ENCODE results near the gene CXCL9.
"Not testable (repeated sequence)": the region's sequence is repeated elsewhere in the genome, so short reads cannot be mapped to it uniquely, and the experiment has no call there.

CXCL9 gene

DNA sequence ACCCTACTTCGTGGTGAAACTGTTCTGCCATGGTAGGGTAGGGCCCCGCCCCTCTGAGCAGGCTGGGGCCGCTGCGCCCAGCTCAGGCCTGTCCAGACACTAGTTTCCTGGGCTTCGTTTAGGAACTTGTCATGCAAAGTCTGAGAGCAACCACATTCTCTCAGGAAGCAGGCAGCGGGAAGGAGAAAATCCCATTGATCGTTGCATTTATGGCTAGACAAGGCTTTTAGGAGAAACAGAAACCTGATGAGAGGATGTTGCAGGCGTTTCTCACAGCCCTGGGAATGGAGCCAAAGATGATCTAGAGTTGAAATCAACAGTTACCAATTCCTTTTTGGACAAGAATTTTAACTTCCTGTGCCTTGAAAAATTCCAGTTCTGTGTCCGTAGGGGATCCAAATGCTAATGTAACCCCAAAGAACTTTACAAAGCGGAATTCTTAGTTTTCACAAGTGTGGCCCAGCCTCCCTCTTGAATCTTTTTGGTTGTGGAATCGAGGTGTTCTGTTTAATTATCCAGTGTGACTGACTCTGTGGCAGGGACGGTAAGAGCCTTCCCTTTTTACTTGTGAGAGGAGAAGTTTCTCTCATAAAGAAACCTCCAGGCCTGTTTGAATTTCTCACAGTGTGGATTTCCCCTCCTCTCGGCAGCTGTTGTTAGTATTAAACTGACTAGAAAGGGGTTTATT lies 4.5 kb upstream of the CXCL9 start:
- peak; percentile 49 for DNase-seq (ENCODE audit: low read depth)

DNA sequence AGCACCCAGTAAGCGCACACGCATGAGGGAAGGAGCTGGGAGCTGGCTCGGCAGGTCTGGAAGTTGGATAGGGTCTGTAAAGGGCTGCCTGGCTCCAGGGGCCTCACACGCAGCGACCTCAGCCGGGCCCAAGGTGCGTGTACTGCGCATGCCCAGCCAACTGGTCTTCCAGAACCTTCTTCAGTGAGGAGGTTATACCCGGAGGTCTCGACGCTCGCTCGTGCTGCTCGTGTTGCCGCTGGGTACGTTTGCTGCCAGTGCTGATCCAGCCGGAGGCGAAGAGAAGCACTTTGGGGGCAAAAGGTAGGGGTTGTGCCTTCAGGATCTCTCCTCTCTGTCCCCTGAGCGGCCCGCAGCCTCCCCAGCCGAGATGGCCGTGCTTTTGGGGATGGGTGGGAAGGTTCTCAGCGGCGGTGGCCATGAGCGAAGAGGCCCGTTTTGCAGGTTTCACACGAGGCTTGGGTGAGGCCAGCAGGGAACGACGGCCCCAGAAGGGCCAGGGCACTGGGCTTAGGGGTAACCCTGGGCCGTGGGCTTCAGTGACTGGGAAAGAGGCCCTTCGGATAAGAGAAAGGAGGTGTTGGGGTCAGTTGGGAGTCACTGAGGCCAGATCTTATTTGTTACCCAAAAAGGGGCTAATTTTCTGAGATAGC lies 3.8 kb upstream of the CXCL9 start:
- DNase-seq (ENCODE audit: low read depth), result no peak

DNA sequence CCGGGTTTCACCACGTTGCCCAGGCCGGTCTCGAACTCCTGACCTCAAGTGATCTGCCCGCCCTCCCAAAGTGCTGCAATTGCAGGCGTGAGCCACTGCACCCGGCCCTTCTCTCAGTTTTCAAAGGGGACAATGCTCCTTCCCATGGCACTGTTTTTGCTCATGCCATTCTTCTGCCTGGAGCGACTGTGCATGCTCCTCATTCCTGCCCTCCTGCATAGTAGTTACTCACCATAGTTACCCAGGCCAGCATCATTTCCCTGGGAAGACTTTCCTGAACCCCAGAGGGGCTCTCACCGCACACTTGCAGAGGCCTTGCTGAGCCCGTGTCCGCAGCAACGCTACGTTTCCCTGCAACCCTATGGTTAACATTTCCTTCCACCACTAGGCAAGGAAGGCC lies 3.3 kb upstream of the CXCL9 start:
- DNase-seq (ENCODE audit: low read depth), result no peak

DNA sequence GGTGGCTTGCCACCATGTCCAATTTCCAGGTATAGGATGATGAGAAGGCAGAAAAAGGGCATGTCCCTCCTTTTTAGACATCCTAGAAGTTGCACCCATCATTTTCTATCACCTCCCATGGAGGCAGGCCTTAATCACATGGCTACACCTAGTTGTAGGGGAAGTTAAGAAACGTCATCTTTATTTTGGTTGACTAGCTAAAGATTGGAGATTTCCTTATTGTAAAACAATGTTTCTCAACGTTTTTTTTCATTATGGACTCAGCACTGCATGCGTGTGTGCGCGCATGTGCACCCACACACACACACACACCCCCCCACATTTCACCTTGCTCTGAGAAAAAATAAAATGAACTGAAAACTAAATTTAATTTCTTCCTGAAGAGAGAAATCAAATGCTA lies 2.0 kb upstream of the CXCL9 start:
- no peak for DNase-seq (ENCODE audit: low read depth)

DNA sequence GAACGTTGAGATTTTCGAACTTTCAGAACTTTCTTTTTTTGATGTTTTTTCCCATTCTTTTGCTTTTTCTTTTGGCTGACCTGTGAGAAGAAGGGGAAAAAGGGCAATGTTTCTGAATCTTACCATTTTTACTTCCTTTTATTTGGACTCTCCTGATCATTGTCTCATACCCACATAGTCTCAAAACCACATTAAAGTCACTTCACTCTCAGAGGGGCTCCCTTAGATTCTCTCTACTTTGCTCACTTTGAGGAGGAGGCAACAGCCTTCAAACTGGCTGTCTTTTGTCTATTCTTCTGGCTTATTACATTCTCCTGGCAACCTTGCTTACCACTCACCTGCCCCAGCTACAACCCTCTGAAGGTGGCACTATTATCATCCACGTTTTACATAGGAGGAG lies 3.7 kb downstream of the CXCL9 start:
- DNase-seq (ENCODE audit: low read depth), result no peak

DNA sequence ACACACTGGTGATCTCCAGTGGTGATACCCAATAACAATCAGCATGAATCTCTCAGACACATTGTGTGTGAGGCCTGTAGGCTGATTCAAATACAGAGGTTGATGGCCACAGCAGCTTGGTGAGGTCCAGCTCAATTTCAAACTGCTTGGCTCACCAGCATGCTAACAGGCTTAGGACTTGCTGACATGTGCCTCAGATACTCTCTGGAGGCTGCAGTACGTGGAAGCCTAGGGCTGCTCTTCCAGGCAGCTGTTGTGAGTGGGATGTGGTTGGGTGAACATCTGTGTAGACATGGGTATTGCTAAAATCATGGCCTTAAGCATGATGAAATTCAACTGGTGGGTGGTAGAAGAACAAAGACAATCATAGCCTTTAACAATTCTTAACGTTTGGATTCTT lies 4.3 kb downstream of the CXCL9 start:
- DNase-seq (ENCODE audit: low read depth), result no peak

DNA sequence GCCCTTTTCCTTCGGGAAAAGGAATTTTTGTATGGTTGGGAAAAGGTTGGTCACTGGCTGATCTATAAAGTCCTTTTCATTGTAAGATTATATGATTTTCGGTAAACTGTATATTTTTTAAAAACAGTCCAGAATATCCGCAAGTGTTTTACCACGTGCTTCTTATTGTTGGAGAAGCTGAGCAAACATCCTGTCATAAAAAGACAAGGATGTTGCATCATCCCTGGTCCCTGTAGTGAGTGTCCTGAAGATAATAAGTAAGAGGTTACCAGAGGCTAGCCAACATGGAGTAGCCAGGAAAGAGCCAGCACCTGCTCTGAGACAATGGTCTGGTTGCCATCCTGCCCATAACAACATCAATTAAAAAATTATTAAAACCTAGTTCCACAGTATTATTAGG lies 5.1 kb downstream of the CXCL9 start:
- no peak for DNase-seq (ENCODE audit: low read depth)

DNA sequence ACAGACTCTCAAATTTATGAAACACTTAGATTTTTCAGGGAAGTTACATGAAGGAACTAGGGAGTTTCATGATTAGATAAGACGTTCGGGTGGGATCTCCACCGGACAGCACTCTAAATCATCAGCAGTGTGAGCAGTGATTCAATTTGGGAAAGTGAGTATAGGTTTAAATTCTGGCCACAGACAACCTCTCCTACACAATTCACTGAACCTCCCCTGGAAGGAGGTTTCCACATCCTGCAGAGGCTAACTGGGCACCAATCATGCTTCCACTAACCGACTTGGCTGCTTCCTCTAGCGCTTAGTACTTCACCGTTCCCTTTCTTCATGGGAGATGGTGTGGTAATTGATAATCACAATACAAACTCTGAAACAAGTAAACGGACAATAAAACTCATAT lies 5.6 kb downstream of the CXCL9 start:
- no peak for DNase-seq (ENCODE audit: low read depth)

DNA sequence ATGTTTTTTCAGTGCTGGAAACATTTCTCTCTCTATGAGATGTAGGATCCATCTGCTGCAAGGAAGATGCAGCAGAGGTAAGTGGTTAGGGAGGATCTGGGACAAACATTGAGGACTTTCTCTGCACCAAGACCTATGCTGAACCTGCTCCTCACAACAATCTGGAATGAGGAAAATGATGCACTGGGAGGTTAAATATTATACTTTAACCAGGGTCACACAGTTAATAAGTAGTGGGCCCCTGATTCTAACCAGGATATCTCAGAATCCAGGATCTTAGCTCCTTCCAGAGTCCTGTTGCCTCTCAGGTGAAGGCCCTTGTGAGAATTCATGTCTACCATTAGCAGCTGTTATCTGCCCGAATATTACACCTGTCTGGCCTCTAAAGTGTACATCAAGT lies 7.0 kb downstream of the CXCL9 start:
- DNase-seq (ENCODE audit: low read depth), result no peak

DNA sequence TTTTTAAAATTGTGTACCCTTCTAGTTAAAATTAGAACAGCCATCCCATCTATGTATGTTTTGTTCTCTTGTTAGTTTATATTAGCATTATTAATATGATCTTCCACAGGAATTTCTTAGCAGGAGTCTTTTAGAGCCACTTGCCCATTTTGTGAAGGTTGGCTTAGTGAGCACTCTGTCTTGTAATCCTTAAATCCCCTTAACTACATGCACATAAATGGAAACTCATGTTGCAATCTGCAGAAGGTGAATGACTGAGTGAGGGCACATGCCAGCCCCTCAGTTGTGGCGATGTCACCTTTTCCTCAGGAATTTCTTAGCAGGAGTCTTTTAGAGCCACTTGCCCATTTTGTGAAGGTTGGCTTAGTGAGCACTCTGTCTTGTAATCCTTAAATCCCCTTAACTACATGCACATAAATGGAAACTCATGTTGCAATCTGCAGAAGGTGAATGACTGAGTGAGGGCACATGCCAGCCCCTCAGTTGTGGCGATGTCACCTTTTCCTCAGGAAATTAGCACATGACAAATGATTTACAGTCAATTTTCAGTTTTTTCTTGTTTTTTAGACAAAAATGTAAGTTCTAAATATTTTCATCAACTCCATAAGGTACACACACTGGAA lies 8.7 kb downstream of the CXCL9 start:
- not testable (repeated sequence) for DNase-seq (ENCODE audit: low read depth)

DNA sequence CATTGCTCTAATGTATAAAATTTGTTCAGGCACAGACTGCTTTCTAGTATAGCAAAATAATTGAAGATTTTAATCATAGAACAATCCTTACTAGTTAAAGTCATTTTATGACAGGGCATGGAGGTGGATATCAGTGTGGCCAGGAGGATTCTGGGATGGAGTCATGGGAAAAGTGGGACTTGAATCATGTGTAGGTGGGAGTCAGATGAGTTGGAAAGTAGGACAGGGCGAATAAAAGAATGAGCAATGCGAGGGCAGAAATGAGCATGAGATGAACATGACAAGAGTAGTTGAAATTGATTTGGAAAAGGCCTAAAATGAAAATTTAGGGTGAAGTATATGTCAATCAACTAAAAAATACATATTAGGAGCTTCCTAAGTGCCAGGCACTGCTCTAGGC lies 9.4 kb downstream of the CXCL9 start:
- DNase-seq (ENCODE audit: low read depth), result no peak

DNA sequence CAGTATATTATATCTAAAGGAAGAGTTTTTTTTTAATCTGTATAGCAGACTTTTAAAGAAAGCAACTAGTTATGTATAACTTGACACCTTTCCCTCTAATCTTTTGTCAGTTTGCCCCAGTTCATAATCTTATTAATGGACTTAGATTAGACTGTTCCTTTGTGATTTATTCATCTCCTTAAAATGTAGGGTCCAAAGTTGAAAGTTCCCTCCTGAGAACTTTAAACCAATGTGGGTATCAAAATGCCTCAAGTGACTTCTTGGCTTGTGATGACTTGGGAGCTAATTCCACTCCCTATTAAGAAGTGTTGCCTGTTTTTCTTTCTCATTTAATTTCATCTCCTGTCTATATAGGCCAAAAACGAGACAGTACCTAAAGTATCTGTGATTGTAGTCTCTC lies 10.2 kb downstream of the CXCL9 start:
- no peak for DNase-seq (ENCODE audit: low read depth)

DNA sequence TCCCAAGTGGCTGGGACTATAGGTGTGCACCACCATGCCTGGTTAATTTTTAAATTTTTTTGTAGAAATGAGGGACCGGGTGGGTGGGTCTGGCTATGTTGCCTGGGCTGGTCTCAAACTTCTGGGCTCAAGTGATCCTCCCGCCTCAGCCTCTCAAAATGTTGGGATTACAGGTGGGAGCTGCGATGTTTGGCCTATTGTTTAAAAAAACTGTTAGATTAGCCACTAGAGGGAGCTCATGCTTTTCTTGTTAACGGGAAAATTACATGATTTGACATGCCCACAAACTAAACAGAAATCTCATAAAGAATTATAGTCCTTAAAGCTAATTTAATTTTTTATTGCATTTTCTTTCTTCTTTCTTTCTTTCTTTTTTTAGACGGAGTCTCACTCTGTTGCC lies 11.6 kb downstream of the CXCL9 start:
- peak; percentile 34 for DNase-seq (ENCODE audit: low read depth)

DNA sequence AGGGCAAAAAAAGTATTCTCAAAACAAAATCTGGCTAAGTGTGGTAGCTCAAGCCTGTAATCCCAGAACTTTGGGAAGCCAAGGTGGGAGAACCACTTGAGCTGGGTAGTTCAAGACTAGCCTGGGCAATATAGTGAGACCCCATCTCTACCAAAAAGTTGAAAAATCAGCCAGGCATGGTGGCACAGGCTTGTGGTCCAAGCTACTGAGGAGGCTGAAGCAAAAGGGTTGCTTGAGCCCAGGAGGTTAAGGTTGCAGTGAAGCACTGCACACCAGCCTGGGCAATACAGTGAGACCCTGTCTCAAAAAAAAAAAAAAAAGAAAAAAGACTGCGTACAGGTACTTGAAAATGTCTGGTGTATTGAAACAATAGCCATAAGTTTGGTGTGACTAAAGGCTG lies 14.8 kb downstream of the CXCL9 start:
- DNase-seq (ENCODE audit: low read depth), result no peak

DNA sequence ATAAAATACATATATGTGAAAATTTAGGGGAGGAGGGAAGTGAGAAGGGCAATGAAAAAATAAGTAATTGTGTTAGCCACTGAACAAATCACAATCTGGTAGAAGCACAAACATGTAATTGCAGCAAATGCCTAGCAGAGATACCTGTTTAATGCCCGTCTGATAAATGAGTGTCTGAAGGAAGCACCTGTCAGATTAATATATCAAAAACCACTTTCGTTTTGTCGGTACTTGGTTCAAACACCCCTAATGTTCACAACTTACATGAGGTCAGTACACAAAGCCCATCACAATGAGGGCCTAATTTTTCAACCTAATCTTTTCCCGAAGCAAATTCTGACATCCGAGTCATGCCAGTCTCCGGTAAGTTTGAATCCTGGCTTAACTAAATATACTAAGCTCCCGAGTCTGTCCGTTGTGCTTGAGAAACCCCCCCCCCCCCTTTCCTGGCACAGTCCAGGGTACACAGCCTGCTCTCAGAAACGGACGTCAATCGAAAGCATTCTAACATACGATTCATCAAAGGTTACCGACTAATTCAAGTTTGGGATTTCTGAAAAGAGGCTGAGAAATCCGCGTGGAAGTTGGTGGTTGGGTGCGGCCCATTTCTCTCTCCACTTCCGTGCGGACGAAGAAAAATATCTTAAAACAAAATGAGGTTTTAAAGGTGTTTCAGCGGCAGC lies 17.3 kb downstream of the CXCL9 start:
- DNase-seq (ENCODE audit: low read depth), result no peak

DNA sequence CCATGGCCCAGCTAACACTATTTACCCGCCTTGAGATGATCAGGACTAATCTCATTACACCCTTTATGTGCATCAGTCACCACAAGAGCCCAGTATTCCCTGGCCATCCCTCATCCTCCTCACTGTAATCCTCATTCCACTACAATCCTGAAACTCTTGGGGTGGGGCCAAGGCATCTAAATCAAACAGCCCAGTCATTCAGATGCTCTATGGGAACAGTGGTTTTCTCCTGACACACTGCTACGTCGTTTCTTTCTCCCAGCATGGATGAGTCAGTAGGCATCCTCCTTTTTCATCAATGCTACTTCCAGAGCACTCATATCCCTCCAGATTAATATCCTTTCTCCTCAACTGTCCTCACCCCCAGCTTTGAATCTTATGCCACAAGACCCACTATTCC lies 22.2 kb downstream of the CXCL9 start:
- no peak for DNase-seq (ENCODE audit: low read depth)

DNA sequence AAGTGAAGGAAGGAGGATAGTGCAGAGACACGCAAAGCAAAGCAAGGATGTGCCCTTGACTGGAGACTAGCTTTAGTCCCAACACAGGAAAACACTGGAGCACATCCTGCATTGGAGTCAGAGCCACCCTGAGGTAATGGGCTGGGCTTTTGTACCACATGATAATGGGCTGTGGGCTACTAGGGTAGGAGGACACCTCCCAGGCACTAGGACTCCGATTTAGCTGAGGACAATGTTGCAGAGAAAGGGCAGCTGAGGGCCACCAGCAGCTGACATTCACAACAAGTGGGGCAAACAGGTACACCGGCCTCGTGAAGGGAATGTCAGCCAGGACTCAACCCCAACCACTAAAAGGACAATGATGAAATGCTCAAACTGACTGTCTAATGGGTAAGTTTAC lies 26.7 kb downstream of the CXCL9 start:
- no peak for DNase-seq (ENCODE audit: low read depth)

DNA sequence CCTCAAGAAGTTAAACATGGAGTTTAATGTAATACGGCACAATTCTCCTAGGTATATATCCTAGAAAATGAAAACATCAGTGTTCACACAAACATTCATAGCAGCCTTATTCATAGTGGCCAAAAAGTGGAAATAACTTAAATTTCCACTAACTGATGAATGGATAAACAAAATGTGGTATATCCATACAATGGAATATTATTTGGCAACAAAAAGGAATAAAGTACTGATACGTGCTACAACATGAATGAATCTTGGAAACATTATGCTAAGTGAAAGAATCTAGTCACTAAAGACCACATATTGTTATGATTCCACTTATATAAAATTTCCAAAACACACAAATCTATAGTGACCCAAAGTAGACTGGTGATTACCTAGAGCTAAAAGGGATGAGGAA lies 31.1 kb downstream of the CXCL9 start:
- DNase-seq (ENCODE audit: low read depth), result no peak

DNA sequence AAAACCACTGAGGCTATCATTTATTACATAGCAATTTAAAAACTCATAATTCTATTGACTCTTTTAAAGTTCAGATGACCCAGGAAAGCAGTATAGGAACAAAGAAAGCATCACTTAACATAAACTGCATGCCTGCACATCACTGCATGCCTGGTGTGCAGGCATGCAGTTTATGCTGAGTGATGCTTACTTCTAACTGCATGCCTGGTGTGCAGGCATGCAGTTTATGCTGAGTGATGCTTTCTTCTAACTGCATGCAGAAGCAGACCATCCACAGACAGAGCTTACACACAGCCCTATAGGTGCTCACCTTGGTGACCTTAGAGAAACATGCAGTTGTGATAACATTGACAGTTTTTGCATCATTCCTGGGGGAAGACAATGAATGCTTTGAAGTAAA lies 33.5 kb downstream of the CXCL9 start:
- no peak for DNase-seq (ENCODE audit: low read depth)

DNA sequence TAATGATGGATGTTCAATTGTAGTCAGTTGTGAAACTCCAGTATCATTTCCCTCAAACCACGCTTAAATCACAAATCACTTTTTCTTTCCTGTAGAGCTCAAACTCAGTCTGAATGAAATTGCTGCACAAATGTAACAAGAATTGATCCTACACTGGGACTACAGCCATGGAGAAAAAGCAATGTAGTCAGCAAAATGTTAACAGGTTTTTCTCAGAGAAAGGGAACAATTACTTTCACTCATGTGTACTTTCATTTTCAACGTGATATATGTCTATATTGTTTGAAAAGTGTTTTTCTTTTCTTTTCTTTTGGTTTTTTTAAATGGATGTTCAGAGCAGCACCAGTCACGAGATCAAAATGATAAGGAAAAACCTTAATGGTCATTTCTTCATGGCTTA lies 39.2 kb downstream of the CXCL9 start:
- no peak for DNase-seq (ENCODE audit: low read depth)

DNA sequence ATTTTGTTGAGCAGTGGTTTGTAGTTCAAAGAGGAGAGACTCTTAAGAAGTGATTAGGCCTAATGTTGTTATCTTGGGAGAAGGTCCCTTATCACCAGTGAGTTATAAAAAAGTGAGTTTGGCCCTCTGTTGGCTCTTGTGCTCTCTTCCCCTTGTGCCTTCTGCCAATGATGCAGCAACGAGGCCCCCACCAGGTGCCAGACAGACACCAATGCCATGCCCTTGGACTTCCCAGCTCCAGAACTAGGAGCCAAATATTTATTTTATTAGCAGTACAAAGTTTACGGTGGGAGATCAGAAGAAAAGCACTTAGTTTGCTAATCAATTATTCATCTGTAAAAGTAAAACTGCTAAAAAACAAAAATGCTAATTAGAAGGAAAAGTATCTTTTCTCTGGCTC lies 43.8 kb downstream of the CXCL9 start:
- no peak for DNase-seq (ENCODE audit: low read depth)

DNA sequence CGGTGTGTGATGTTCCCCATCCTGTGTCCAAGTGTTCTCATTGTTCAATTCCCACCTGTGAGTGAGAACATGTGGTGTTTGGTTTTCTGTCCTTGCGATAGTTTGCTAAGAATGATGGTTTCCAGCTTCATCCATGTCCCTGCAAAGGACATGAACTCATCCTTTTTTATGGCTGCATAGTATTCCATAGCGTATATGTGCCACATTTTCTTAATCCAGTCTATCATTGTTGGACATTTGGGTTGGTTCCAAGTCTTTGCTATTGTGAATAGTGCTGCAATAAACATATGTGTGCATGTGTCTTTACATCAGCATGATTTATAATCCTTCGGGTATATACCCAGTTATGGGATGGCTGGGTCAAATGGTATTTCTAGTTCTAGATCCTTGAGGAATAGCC lies 45.2 kb downstream of the CXCL9 start:
- not testable (repeated sequence) for DNase-seq (ENCODE audit: low read depth)

DNA sequence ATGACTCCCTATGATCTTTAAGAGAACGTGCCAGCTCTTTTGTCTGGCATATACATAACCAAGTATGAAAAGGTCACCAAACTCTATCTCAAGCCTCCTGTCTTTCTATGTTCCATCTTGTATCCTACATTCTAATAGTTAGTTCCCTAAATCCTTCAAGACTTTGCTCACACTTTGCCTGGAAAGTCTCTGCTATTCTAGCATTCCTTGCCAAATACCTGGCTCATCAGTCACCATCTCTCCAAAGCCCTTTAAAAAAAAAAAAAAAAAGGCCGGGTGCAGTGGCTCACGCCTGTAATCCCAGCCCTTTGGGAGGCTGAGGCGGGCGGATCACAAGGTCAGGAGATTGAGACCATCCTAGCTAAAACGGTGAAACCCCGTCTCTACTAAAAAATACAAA lies 48.8 kb downstream of the CXCL9 start:
- not testable (repeated sequence) for DNase-seq (ENCODE audit: low read depth)
